ENCODE data around the gene ITPR1. TPM values are rescaled to one million over a fixed set of nuclear protein-coding genes. Genes with fewer than 3 reads are reported as not detected.

Gene ITPR1
- total and polyA plus RNA-seq, 3 experiments from 2014 or later: 14.9 to 85.8 (median 82.6) TPM

DNA sequence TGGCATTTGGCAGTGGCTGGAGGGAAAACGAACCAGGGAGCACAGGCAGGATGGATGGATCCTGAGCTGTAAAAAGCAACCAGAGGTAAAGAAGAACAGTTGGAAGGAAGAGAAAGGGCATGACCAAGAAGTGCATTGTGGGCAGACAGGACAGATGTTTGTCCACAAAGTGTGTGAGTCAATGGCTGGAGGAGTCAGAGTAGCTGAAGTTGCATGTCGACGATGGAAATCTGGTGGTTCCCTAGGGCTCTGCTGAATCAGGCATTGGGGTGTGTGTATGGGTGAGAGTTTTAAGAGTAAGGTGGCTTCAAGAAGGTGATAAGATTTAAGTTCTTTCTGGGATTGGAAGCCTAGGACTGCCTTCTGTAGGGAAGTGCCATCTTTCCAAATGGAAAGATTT, 272.1 kb downstream of the ITPR1 start:
- H3K4me3 Mint-ChIP-seq: no peak overlapping the region
- peaks cover 0 to 3% (median 0%) of the 10 kb centered on the region in 5 donors for H3K9me3 Mint-ChIP-seq
- Histone ChIP-seq H3K27ac (ENCODE audit: low read depth, low read length) (no peak overlapping the region), H3K4me3 (ENCODE audit: low read length) (no peak overlapping the region), H3K36me3 (ENCODE audit: insufficient read depth, low read length) (no peaks in the 10 kb centered on the region), H3K27me3 (ENCODE audit: insufficient read depth, low read length, poor library complexity, severe bottlenecking) (no peaks in the 10 kb centered on the region), H3K4me1 (ENCODE audit: insufficient read depth, low read length) (no peaks in the 10 kb centered on the region), H3K9me3 (ENCODE audit: low read length) (no peaks in the 10 kb centered on the region)
- DNase-seq: no peak
- POLR2A ChIA-PET: no interaction called here
- no peaks in the 10 kb centered on the region for H3K27me3 Mint-ChIP-seq
- no peaks in the 10 kb centered on the region for H3K4me1 Mint-ChIP-seq
- peaks cover 33 to 90% (median 69%) of the 10 kb centered on the region in 3 donors for H3K36me3 Mint-ChIP-seq
- CTCF ChIA-PET: interaction anchor here (1.3 kb wide), 1 partner anchor 54 kb away, joined by 4 read pairs; no protein-coding TSS in a partner anchor
- peak overlapping the region in 1 of 8 donors; percentile 5 for H3K27ac Mint-ChIP-seq

DNA sequence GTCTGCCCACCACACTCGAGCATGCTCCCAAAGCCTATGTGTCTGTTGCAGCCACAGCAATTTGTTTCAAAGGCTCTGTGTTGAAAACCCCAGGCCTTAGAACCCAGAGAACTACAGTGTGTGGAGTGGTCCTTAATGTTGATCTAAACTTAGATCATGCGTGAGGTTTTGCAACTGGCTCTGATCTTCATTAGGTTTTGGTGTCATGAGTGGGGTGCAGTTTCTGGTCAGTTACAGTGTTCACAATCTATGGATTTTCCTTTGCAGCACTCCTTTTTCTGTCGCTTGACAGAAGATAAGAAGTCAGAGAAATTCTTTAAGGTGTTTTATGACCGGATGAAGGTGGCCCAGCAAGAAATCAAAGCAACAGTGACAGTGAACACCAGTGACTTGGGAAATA, 273.1 kb downstream of the ITPR1 start:
- no peaks in the 10 kb centered on the region for H3K36me3 ChIP-seq (ENCODE audit: insufficient read depth, low read length)
- ChIA-PET POLR2A (no interaction called here), CTCF (interaction anchor here (1.3 kb wide), 1 partner anchor 55 kb away, joined by 4 read pairs; no protein-coding TSS in a partner anchor)
- DNase-seq: no peak
- Mint-ChIP-seq H3K9me3 (peaks cover 0 to 3% (median 0%) of the 10 kb centered on the region in 5 donors), H3K4me1 (no peaks in the 10 kb centered on the region), H3K36me3 (peaks cover 32 to 91% (median 59%) of the 10 kb centered on the region in 3 donors), H3K4me3 (no peak overlapping the region), H3K27ac (no peak overlapping the region), H3K27me3 (no peaks in the 10 kb centered on the region)
- H3K27me3 ChIP-seq (ENCODE audit: insufficient read depth, low read length, poor library complexity, severe bottlenecking): no peaks in the 10 kb centered on the region
- H3K4me3 ChIP-seq (ENCODE audit: low read length): no peak overlapping the region
- H3K9me3 ChIP-seq (ENCODE audit: low read length): no peaks in the 10 kb centered on the region
- H3K27ac ChIP-seq (ENCODE audit: low read depth, low read length): no peak overlapping the region
- H3K4me1 ChIP-seq (ENCODE audit: insufficient read depth, low read length): no peaks in the 10 kb centered on the region

DNA sequence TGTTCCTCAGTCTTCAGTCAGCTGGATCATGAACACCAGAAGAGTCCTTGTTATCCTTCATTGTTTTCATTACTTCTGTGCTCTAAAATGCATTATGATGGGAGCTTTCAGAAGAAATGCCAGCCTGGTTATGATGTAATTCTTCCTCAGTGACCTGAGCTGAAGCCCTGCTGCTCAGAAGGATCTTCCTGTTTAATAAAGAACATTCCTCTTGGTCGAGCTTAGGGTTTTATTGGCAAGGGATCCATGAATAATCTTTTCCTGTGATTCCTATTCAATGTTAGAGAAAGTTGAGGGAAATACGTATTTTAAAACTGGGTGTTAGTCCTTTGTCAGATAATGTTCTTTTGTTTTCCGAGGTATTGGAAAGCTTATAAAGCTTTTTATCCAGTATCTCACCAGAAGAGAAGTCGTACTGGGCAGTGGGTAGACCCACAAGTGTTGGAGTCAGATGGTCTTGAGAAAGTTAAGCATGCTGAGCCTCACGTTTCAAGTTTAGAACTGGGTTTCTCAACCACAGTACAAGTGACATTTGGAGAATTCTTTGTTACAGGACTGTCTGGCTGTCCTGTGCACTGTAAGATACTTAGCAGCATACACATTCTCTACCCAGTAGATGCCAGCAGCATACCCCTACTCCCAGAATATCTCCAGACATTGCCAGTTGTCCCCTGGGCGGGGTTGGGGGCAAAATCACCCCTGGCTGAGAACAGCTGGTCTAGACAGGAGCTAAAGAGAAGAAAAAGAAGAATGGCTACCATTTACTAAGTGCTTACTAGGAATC, 273.8 kb downstream of the ITPR1 start:
- Mint-ChIP-seq H3K4me1 (no peaks in the 10 kb centered on the region), H3K27me3 (no peaks in the 10 kb centered on the region), H3K36me3 (peaks cover 32 to 88% (median 53%) of the 10 kb centered on the region in 3 donors), H3K9me3 (peaks cover 0 to 3% (median 0%) of the 10 kb centered on the region in 5 donors), H3K4me3 (no peak overlapping the region), H3K27ac (peak overlapping the region in 1 of 8 donors; percentile 70)
- no peak overlapping the region for H3K27ac ChIP-seq (ENCODE audit: low read depth, low read length)
- CTCF ChIA-PET: no interaction called here
- POLR2A ChIA-PET: no interaction called here
- no peaks in the 10 kb centered on the region for H3K27me3 ChIP-seq (ENCODE audit: insufficient read depth, low read length, poor library complexity, severe bottlenecking)
- no peaks in the 10 kb centered on the region for H3K4me1 ChIP-seq (ENCODE audit: insufficient read depth, low read length)
- no peaks in the 10 kb centered on the region for H3K36me3 ChIP-seq (ENCODE audit: insufficient read depth, low read length)
- DNase-seq: no peak
- H3K4me3 ChIP-seq (ENCODE audit: low read length): no peak overlapping the region
- no peaks in the 10 kb centered on the region for H3K9me3 ChIP-seq (ENCODE audit: low read length)

DNA sequence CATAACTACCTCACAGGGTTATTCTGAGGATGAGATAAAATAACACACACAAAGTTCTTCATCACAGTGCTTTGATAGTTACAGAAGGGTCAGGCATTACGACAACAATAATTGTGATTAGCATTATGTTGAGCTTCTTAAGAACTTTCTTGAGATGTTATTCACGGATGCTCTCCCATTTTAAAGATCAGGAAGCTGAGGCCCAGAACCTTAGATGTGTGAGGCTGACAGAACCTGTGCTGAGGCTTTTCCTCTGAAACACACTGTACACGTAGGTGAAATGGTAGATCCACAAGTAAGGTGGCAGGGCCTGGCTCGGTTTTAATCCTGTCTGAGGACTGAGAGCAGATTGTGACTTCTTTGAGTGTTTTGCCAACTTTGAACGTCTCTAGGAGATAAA, 274.9 kb downstream of the ITPR1 start:
- Histone ChIP-seq H3K4me3 (ENCODE audit: low read length) (no peak overlapping the region), H3K4me1 (ENCODE audit: insufficient read depth, low read length) (no peaks in the 10 kb centered on the region), H3K27me3 (ENCODE audit: insufficient read depth, low read length, poor library complexity, severe bottlenecking) (no peaks in the 10 kb centered on the region), H3K9me3 (ENCODE audit: low read length) (no peaks in the 10 kb centered on the region), H3K27ac (ENCODE audit: low read depth, low read length) (no peak overlapping the region), H3K36me3 (ENCODE audit: insufficient read depth, low read length) (no peaks in the 10 kb centered on the region)
- H3K27me3 Mint-ChIP-seq: no peaks in the 10 kb centered on the region
- H3K4me1 Mint-ChIP-seq: no peaks in the 10 kb centered on the region
- H3K9me3 Mint-ChIP-seq: peaks cover 0 to 3% (median 0%) of the 10 kb centered on the region in 5 donors
- ChIA-PET CTCF (interaction anchor here (0.9 kb wide), 1 partner anchor 212 kb away, joined by 4 read pairs; no protein-coding TSS in a partner anchor), POLR2A (no interaction called here)
- no peak overlapping the region for H3K4me3 Mint-ChIP-seq
- peak overlapping the region in 1 of 8 donors; percentile 63 for H3K27ac Mint-ChIP-seq
- H3K36me3 Mint-ChIP-seq: peaks cover 32 to 85% (median 42%) of the 10 kb centered on the region in 3 donors
- DNase-seq: no peak

DNA sequence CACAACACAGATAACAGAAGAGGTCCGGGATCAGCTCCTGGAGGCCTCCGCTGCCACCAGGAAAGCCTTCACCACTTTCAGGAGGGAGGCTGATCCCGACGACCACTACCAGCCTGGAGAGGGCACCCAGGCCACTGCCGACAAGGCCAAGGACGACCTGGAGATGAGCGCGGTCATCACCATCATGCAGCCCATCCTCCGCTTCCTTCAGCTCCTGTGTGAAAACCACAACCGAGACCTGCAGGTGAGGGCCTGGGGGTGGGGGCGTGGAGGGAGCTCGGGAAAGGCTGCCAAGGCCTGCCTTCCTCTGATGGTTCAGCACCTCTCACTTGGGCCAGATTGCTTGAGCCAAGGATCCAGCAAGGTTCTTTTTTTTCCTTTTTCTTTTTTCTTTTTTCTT, 275.4 kb downstream of the ITPR1 start:
- no peak for DNase-seq
- H3K9me3 ChIP-seq (ENCODE audit: low read length): no peaks in the 10 kb centered on the region
- Mint-ChIP-seq H3K36me3 (peaks cover 31 to 85% (median 37%) of the 10 kb centered on the region in 3 donors), H3K27me3 (no peaks in the 10 kb centered on the region), H3K4me1 (no peaks in the 10 kb centered on the region), H3K9me3 (peaks cover 0 to 3% (median 0%) of the 10 kb centered on the region in 5 donors), H3K4me3 (no peak overlapping the region), H3K27ac (peak overlapping the region in 1 of 8 donors; percentile 72)
- no peak overlapping the region for H3K27ac ChIP-seq (ENCODE audit: low read depth, low read length)
- no peaks in the 10 kb centered on the region for H3K27me3 ChIP-seq (ENCODE audit: insufficient read depth, low read length, poor library complexity, severe bottlenecking)
- ChIA-PET CTCF (interaction anchor here (0.9 kb wide), 1 partner anchor 212 kb away, joined by 4 read pairs; no protein-coding TSS in a partner anchor), POLR2A (no interaction called here)
- no peaks in the 10 kb centered on the region for H3K36me3 ChIP-seq (ENCODE audit: insufficient read depth, low read length)
- H3K4me1 ChIP-seq (ENCODE audit: insufficient read depth, low read length): no peaks in the 10 kb centered on the region
- no peak overlapping the region for H3K4me3 ChIP-seq (ENCODE audit: low read length)

DNA sequence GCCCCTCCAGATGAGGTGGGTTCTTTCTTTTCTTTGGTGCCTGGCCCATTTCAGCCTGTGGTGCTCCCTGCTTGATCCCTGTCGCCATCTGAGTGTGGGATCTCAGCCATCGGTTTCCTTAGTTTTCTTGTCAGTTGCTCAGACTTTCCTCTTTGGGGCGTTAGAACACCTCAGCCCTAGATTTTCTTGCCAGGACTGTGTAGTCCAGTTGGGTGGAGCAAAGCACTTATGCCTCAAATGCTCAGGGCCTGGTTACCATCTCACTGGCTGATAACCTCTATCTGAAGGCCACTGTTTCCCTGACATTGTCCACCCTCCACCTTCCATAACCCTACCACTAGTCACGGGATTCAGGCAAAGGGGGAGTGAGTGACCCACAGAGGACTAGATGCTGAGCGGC, 277.4 kb downstream of the ITPR1 start:
- Mint-ChIP-seq H3K4me3 (no peak overlapping the region), H3K36me3 (peaks cover 21 to 85% (median 39%) of the 10 kb centered on the region in 3 donors), H3K4me1 (peaks cover 0 to 5% (median 0%) of the 10 kb centered on the region in 3 donors), H3K27me3 (no peaks in the 10 kb centered on the region), H3K27ac (peak overlapping the region in 3 of 8 donors; percentile 42 to 61 (median 47)), H3K9me3 (no peaks in the 10 kb centered on the region)
- DNase-seq: no peak
- no peaks in the 10 kb centered on the region for H3K36me3 ChIP-seq (ENCODE audit: insufficient read depth, low read length)
- no peaks in the 10 kb centered on the region for H3K27me3 ChIP-seq (ENCODE audit: insufficient read depth, low read length, poor library complexity, severe bottlenecking)
- H3K4me3 ChIP-seq (ENCODE audit: low read length): no peak overlapping the region
- no peaks in the 10 kb centered on the region for H3K4me1 ChIP-seq (ENCODE audit: insufficient read depth, low read length)
- H3K9me3 ChIP-seq (ENCODE audit: low read length): no peaks in the 10 kb centered on the region
- POLR2A ChIA-PET: no interaction called here
- CTCF ChIA-PET: no interaction called here
- no peak overlapping the region for H3K27ac ChIP-seq (ENCODE audit: low read depth, low read length)

DNA sequence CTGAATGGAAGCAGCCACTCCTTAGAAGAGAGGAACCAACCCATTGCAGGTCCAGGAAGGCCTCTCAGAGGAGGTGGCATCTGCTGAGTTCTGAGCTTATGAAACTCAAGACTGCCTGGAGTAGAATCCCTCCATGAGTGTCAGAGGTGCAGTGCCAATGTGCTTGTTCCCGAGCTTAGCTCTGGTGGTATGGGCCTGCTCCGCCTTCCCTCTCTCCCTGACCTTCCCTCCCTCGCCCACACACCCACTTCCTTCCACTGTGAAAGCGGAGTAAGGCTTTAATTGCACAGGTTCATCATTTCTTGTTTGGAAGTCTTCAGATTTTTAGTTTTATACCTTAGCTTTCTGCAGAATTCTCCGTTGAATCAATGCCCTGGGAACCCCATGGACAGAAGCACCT, 278.1 kb downstream of the ITPR1 start:
- Histone ChIP-seq H3K4me3 (ENCODE audit: low read length) (no peak overlapping the region), H3K27me3 (ENCODE audit: insufficient read depth, low read length, poor library complexity, severe bottlenecking) (no peaks in the 10 kb centered on the region), H3K27ac (ENCODE audit: low read depth, low read length) (no peak overlapping the region), H3K36me3 (ENCODE audit: insufficient read depth, low read length) (no peaks in the 10 kb centered on the region), H3K4me1 (ENCODE audit: insufficient read depth, low read length) (no peaks in the 10 kb centered on the region), H3K9me3 (ENCODE audit: low read length) (no peaks in the 10 kb centered on the region)
- ChIA-PET CTCF (no interaction called here), POLR2A (no interaction called here)
- H3K4me1 Mint-ChIP-seq: peaks cover 0 to 9% (median 0%) of the 10 kb centered on the region in 3 donors
- H3K9me3 Mint-ChIP-seq: no peaks in the 10 kb centered on the region
- H3K36me3 Mint-ChIP-seq: peaks cover 14 to 83% (median 36%) of the 10 kb centered on the region in 3 donors
- no peak for DNase-seq
- peak overlapping the region in 3 of 8 donors; percentile 32 to 44 (median 42) for H3K27ac Mint-ChIP-seq
- H3K4me3 Mint-ChIP-seq: no peak overlapping the region
- H3K27me3 Mint-ChIP-seq: no peaks in the 10 kb centered on the region

DNA sequence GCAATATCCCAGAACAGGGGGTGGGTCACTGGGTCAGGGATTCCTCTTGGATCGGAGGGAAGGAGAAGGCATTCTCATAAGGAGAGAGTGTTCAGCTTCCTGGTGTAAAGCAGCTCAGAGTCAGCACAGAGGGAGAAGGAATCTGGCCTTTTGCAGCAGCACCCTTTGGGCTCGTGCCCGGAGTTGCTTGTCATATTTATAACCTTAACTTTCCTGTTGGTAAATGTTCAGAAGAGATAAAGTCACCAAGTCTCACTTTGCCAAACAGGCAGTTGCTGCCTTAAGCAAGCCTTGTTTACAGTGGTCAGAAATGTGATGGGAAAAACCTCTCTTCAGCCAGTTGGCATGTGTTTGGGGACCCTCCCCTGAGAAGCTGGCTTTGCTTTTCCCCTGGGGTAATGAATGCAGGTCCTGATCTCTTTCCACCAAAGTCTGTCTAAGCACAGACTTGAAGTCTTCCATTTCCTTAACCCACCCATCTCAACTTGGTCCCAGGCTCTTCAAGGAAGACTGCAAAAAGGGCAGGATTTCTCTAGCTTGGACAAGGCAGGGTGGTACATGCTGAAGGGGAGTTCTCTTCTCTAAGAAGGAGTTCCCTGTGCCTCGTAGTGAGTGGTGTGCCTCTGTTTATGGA, 279.1 kb downstream of the ITPR1 start:
- Histone ChIP-seq H3K4me3 (ENCODE audit: low read length) (no peak overlapping the region), H3K27ac (ENCODE audit: low read depth, low read length) (no peak overlapping the region), H3K9me3 (ENCODE audit: low read length) (no peaks in the 10 kb centered on the region), H3K36me3 (ENCODE audit: insufficient read depth, low read length) (no peaks in the 10 kb centered on the region), H3K27me3 (ENCODE audit: insufficient read depth, low read length, poor library complexity, severe bottlenecking) (no peaks in the 10 kb centered on the region), H3K4me1 (ENCODE audit: insufficient read depth, low read length) (no peaks in the 10 kb centered on the region)
- no peaks in the 10 kb centered on the region for H3K9me3 Mint-ChIP-seq
- peaks cover 7 to 83% (median 37%) of the 10 kb centered on the region in 3 donors for H3K36me3 Mint-ChIP-seq
- peaks cover 0 to 18% (median 0%) of the 10 kb centered on the region in 3 donors for H3K4me1 Mint-ChIP-seq
- CTCF ChIA-PET: no interaction called here
- peak overlapping the region in 3 of 8 donors; percentile 22 to 42 (median 40) for H3K27ac Mint-ChIP-seq
- H3K27me3 Mint-ChIP-seq: no peaks in the 10 kb centered on the region
- POLR2A ChIA-PET: no interaction called here
- H3K4me3 Mint-ChIP-seq: no peak overlapping the region
- DNase-seq: no peak

Measured in CD8-positive, alpha-beta memory T cell (primary cell).